Liver (tissue), 9 donors: ENCODE results near the gene ABCD3. TPM values are rescaled to one million over a fixed set of nuclear protein-coding genes. Genes with fewer than 3 reads are reported as not detected.
"Not testable (repeated sequence)": the region's sequence is repeated elsewhere in the genome, so short reads cannot be mapped to it uniquely, and the experiment has no call there.

ENCODE experiments used
- DNase-seq: peaks from one replicate; pipeline ENCODE4 v3.0.0-alpha.2; 2017; ENCODE audit warnings: low spot score
- H3K27ac ChIP-seq, 2 donors: one replicate each; pipeline ENCODE4 v1.7.0; 2013; ENCODE audit warnings: inconsistent platforms in 2 of 2, low read length in 2 of 2, control low read depth in 1 of 2, low read depth in 1 of 2, mild to moderate bottlenecking in 1 of 2
- H3K27me3 ChIP-seq, 4 donors: one replicate each; pipeline versions ENCODE4 v1.6.1 to v1.7.0; 2013; ENCODE audit warnings: low read length in 3 of 4, inconsistent platforms in 1 of 4, mild to moderate bottlenecking in 1 of 4, moderate library complexity in 1 of 4; ENCODE audit not compliant: control insufficient read depth in 4 of 4, insufficient read depth in 4 of 4
- H3K36me3 ChIP-seq, 4 donors: one replicate each; pipeline versions ENCODE4 v1.6.1 to v1.7.0; 2013; ENCODE audit warnings: low read length in 3 of 4, mild to moderate bottlenecking in 3 of 4, low read depth in 1 of 4, moderate library complexity in 1 of 4; ENCODE audit not compliant: control insufficient read depth in 4 of 4, insufficient read depth in 3 of 4
- H3K4me1 ChIP-seq, 4 donors: one replicate each; pipeline versions ENCODE4 v1.6.1 to v1.7.0; 2013; ENCODE audit warnings: low read length in 3 of 4, mild to moderate bottlenecking in 3 of 4, moderate library complexity in 1 of 4; ENCODE audit not compliant: control insufficient read depth in 4 of 4, insufficient read depth in 4 of 4
- H3K4me3 ChIP-seq, 3 donors: one replicate each; pipeline versions ENCODE4 v1.6.1 to v1.7.0; 2013; ENCODE audit warnings: low read length in 3 of 3, control low read depth in 1 of 3, low read depth in 1 of 3, mild to moderate bottlenecking in 1 of 3
- H3K9ac ChIP-seq, 2 donors: one replicate each; pipeline ENCODE4 v1.7.0; 2013; ENCODE audit warnings: low read length in 2 of 2, mild to moderate bottlenecking in 2 of 2, moderate library complexity in 2 of 2, control low read depth in 1 of 2, low read depth in 1 of 2
- H3K9me3 ChIP-seq, 4 donors: one replicate each; pipeline versions ENCODE4 v1.6.1 to v1.7.0; 2013; ENCODE audit warnings: low read length in 3 of 4; ENCODE audit not compliant: control insufficient read depth in 4 of 4
- HNF4A ChIP-seq, 2 donors: conservative IDR thresholded peaks; 2 replicates each; pipeline ENCODE4 v1.6.1; 2016; ENCODE audit warnings: antibody characterized with exemption in 2 of 2, mild to moderate bottlenecking in 2 of 2
- RAD21 ChIP-seq, 2 donors: IDR thresholded peaks; 2 replicates each; pipeline ENCODE4 v1.6.1; 2016; ENCODE audit warnings: antibody characterized with exemption in 2 of 2, mild to moderate bottlenecking in 2 of 2
- RXRA ChIP-seq, 2 donors: IDR thresholded peaks; 2 replicates each; pipeline ENCODE4 v1.6.1; 2017 to 2018; ENCODE audit warnings: antibody characterized with exemption in 2 of 2, mild to moderate bottlenecking in 1 of 2
- SP1 ChIP-seq: IDR thresholded peaks from 2 replicates; pipeline ENCODE4 v1.6.1; 2018; ENCODE audit warnings: antibody characterized with exemption, mild to moderate bottlenecking
- YY1 ChIP-seq: IDR thresholded peaks from 2 replicates; pipeline ENCODE4 v1.6.1; 2016; ENCODE audit warnings: antibody characterized with exemption, mild to moderate bottlenecking
- WGBS: extraction: QIAGEN DNeasy Blood & Tissue Kit; methylation state at CpG from one replicate; pipeline ENCODE4 v1.1.7; 2013; 5-methylcytosine and 5-hydroxymethylcytosine counted together
- polyA plus RNA-seq, 2 donors: library from polyadenylated mRNA; stranded (reverse) in 1 of 2; unstranded in 1 of 2; fragments of 200-250 nt in 1 of 2; fragments of >200 nt in 1 of 2; fragmentation: Nextera tagmentation in 1 of 2; extraction: Ambion mirVana in 1 of 2; gene quantifications; one replicate each; pipeline versions ENCODE4 v1.2.1 to v1.2.3, GENCODE V29; 2013 to 2015
- total RNA-seq, 2 donors: library from RNA; depleted of rRNA; stranded (reverse); fragments of >200 nt; gene quantifications; one replicate each; pipeline ENCODE4 v1.2.3, GENCODE V29; 2014
- TF ChIP-seq, protein P1 (sequence below): IDR thresholded peaks from 2 replicates; pipeline ENCODE4 v1.6.1; 2016; ENCODE audit warnings: antibody characterized with exemption
- donor health status: healthy.
- donor health status: healthy.
- donor health status: healthy.
- donor health status: healthy.
- donor health status: healthy.

The ABCD3 gene
- total and polyA plus RNA-seq, 4 donors = 49.2 to 133 (median 62.5) TPM

- peaks cover 11 to 14% (median 11%) of the 10 kb centered on the region in 4 donors for H3K4me1 ChIP-seq
- H3K36me3 ChIP-seq = no peaks in the 10 kb centered on the region
- H3K9ac ChIP-seq = no peak overlapping the region
- 71% methylated on average over 2 of the region's 2 CpGs for WGBS
- peaks cover 0 to 5% (median under 1%) of the 10 kb centered on the region in 4 donors for H3K9me3 ChIP-seq
- no peaks in the 10 kb centered on the region for H3K27me3 ChIP-seq
- no peak for DNase-seq
- no peak overlapping the region for H3K4me3 ChIP-seq
- H3K27ac ChIP-seq = no peak overlapping the region
- TF ChIP-seq HNF4A (conservative IDR thresholded peaks at IDR 0.05) (peak; percentile 34 to 60), SP1 (peak; percentile 16), RXRA (IDR thresholded peaks at IDR 0.05) (peak in 1 of 2 donors; percentile 8)
- TF ChIP-seq, protein P1, sequence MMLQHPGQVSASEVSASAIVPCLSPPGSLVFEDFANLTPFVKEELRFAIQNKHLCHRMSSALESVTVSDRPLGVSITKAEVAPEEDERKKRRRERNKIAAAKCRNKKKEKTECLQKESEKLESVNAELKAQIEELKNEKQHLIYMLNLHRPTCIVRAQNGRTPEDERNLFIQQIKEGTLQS = no peak
These were observed 20.6 kb downstream of the ABCD3 start for GRCh38 chr1:94438692-94439276.

DNA sequence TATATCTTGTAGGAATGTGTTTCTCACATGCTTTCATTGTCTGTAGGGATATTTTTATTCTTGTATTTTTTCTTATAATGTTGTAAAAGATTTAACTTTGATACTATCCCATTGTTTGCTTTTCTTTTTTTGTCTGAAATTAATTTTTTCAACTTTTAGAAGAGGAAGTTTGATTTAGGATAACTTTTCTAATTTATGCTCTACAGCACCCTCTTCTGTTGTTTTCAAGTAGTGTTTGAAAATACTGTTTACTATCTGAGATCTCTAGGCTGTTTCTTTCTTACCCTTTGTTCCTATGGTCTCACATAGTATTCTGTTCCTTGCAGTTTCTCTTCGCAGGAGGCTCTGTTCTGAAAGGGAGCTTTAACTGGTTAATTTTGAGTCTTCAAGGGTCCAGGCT, 21.9 kb downstream of the ABCD3 start:
- no peak overlapping the region for H3K27ac ChIP-seq
- no peak for DNase-seq
- H3K9me3 ChIP-seq = peaks cover 0 to 5% (median under 1%) of the 10 kb centered on the region in 4 donors
- no peak overlapping the region for H3K9ac ChIP-seq
- TF ChIP-seq YY1 (no peak), RAD21 (IDR thresholded peaks at IDR 0.05) (peak in 1 of 2 donors; percentile 26)
- no peaks in the 10 kb centered on the region for H3K27me3 ChIP-seq
- 99% methylated on average over 1 of the region's 1 CpG for WGBS
- no peak overlapping the region for H3K4me3 ChIP-seq
- H3K36me3 ChIP-seq = peaks cover 0 to under 1% (median 0%) of the 10 kb centered on the region in 4 donors
- H3K4me1 ChIP-seq = peaks cover 9 to 14% (median 11%) of the 10 kb centered on the region in 4 donors

- H3K36me3 ChIP-seq, H3K4me3 ChIP-seq, H3K27ac ChIP-seq, H3K27me3 ChIP-seq, H3K9me3 ChIP-seq, DNase-seq, H3K9ac ChIP-seq: not testable (repeated sequence)
- peaks cover 9 to 16% (median 11%) of the 10 kb centered on the region in 4 donors for H3K4me1 ChIP-seq
These were observed 24.9 kb downstream of the ABCD3 start for GRCh38 chr1:94443067-94443466.

GRCh38 chr1:94444819-94445218, 26.6 kb downstream of the ABCD3 start:
- H3K9ac ChIP-seq, H3K36me3 ChIP-seq, H3K4me1 ChIP-seq, DNase-seq, H3K4me3 ChIP-seq, H3K27ac ChIP-seq, H3K9me3 ChIP-seq, H3K27me3 ChIP-seq: not testable (repeated sequence)
- WGBS = 83% methylated on average over 3 of the region's 3 CpGs

DNA sequence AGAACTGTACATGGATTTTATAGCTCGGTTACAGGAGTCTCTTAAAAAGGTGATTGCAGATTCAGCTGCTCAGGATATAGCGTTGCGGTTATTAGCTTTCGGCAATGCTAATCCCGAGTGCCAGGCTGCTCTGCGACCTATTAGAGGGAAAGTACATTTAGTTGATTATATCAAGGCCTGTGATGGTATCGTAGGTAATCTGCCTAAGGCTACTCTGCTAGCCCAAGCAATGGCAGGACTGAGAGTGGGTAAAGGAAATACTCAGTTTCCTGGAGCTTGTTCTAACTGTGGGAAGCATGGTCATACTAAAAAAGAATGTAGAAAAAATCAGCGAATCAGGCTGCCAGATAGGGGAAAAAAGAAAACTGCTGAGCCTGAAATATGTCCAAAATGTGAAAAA, 27.5 kb downstream of the ABCD3 start:
- not testable (repeated sequence) for DNase-seq, H3K4me1 ChIP-seq, H3K4me3 ChIP-seq, H3K27ac ChIP-seq, H3K9ac ChIP-seq, H3K9me3 ChIP-seq, H3K27me3 ChIP-seq
- H3K36me3 ChIP-seq = peaks cover 4 to 12% (median 11%) of the 10 kb centered on the region in 4 donors
- 94% methylated on average over 8 of the region's 8 CpGs for whole genome bisulfite sequencing

DNA sequence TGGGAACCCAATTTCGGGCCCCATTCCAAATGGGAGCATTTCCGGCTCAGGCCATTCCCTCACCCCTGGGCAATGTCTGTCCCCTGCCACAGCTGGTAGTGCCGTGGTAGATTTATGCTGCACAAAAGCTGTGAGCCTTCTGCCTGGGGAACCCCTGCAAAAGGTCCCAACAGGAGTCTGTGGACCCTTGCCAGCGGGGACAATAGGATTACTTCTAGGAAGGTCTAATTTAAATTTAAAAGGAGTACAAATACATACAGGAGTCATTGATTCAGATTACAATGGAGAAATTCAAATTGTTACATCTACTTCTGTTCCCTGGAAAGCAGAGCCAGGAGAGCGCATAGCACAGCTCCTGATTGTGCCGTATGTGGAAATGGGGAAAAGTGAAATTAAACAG, 28.0 kb downstream of the ABCD3 start:
- not testable (repeated sequence) for H3K9ac ChIP-seq, H3K27me3 ChIP-seq, H3K27ac ChIP-seq, H3K4me1 ChIP-seq, H3K9me3 ChIP-seq, H3K4me3 ChIP-seq, DNase-seq
- 83% methylated on average over 6 of the region's 6 CpGs for WGBS
- H3K36me3 ChIP-seq = peaks cover 4 to 15% (median 11%) of the 10 kb centered on the region in 4 donors

- H3K36me3 ChIP-seq = peaks cover 4 to 19% (median 14%) of the 10 kb centered on the region in 4 donors
- not testable (repeated sequence) for H3K27ac ChIP-seq, H3K4me1 ChIP-seq, DNase-seq, H3K9me3 ChIP-seq, H3K27me3 ChIP-seq, H3K4me3 ChIP-seq, H3K9ac ChIP-seq
- WGBS = 91% methylated on average over 3 of the region's 3 CpGs
These were observed 30.6 kb downstream of the ABCD3 start for GRCh38 chr1:94448741-94449140.
